Natural killer cell (primary cell): ENCODE results near the gene C3orf20. TPM values are rescaled to one million over a fixed set of nuclear protein-coding genes. Genes with fewer than 3 reads are reported as not detected.

Experiments used
- ATAC-seq, 3 donors: fragments of 150-1000 bp in 2 of 3; fragments of 200-7000 bp in 1 of 3; cut with Tn5 transposase; 1 replicate in 1 of 3; 2 replicates in 2 of 3; pipeline ENCODE4 v1.10.0; 2021; ENCODE audit warnings: mild to moderate bottlenecking in 2 of 3, moderate library complexity in 2 of 3
- DNase-seq, 2 donors: peaks; one replicate each; pipeline versions ENCODE4 v3.0.0 to v3.0.0-alpha.2; 2013 to 2021; ENCODE audit warnings: mixed read lengths in 1 of 2
- H3K27ac ChIP-seq: one replicate; pipeline ENCODE4 v1.5.1; 2013; ENCODE audit warnings: mild to moderate bottlenecking, low read length
- H3K27me3 ChIP-seq: one replicate; pipeline ENCODE4 v1.6.1; 2013; ENCODE audit warnings: low read length; ENCODE audit not compliant: control insufficient read depth, insufficient read depth
- H3K36me3 ChIP-seq: one replicate; pipeline ENCODE4 v1.6.1; 2013; ENCODE audit warnings: low read length; ENCODE audit not compliant: control insufficient read depth, insufficient read depth
- H3K4me1 ChIP-seq: one replicate; pipeline ENCODE4 v1.6.1; 2013; ENCODE audit warnings: low read length; ENCODE audit not compliant: control insufficient read depth, insufficient read depth
- H3K4me3 ChIP-seq: one replicate; pipeline ENCODE4 v1.5.1; 2013; ENCODE audit warnings: low read length
- H3K9me3 ChIP-seq: one replicate; pipeline ENCODE4 v1.6.1; 2013; ENCODE audit warnings: low read length; ENCODE audit not compliant: control insufficient read depth, insufficient read depth
- H3K27ac Mint-ChIP-seq, 2 donors: one replicate each; pipeline ENCODE4 v1.8.0; 2022; ENCODE audit warnings: mild to moderate bottlenecking in 2 of 2, mixed read lengths in 2 of 2, moderate library complexity in 1 of 2
- H3K27me3 Mint-ChIP-seq, 2 donors: one replicate each; pipeline ENCODE4 v1.8.0; 2022; ENCODE audit warnings: low read depth in 2 of 2, mixed read lengths in 2 of 2
- H3K36me3 Mint-ChIP-seq: one replicate; pipeline ENCODE4 v1.8.0; 2022; ENCODE audit warnings: mixed read lengths
- H3K4me1 Mint-ChIP-seq, 2 donors: one replicate each; pipeline ENCODE4 v1.8.0; 2022; ENCODE audit warnings: mixed read lengths in 2 of 2
- H3K4me3 Mint-ChIP-seq: one replicate; pipeline ENCODE4 v1.8.0; 2022; ENCODE audit warnings: mild to moderate bottlenecking, moderate library complexity, mixed read lengths
- H3K9me3 Mint-ChIP-seq, 2 donors: one replicate each; pipeline ENCODE4 v1.8.0; 2022; ENCODE audit warnings: mixed read lengths in 2 of 2
- WGBS: methylation state at CpG from one replicate; pipeline ENCODE4 v1.1.7; 2013; ENCODE audit warnings: missing lambda C conversion rate; ENCODE audit not compliant: insufficient coverage; 5-methylcytosine and 5-hydroxymethylcytosine counted together
- intact Hi-C: fragments of 100-400 bp; cut with micrococcal nuclease; formaldehyde crosslinking; loops from one replicate; pipeline ENCODE4 v1.14.2; 2022
- total RNA-seq, 4 donors: library from RNA; stranded (reverse); fragments of 120-200 nt in 1 of 4; gene quantifications; one replicate each; pipeline versions ENCODE4 v1.2.3 to v1.2.4, GENCODE V29; 2013 to 2022
- TF ChIP-seq, protein P1 (sequence below): fragments of 200-600 bp; IDR thresholded peaks from one replicate; pipeline ENCODE4 v1.8.0; 2022; ENCODE audit warnings: antibody characterized with exemption

C3orf20 gene
- total RNA-seq, 3 donors from 2014 or later (not counting 1 experiment from before 2014, with no cell fraction given): 0.14 TPM; not detected in 2

DNA sequence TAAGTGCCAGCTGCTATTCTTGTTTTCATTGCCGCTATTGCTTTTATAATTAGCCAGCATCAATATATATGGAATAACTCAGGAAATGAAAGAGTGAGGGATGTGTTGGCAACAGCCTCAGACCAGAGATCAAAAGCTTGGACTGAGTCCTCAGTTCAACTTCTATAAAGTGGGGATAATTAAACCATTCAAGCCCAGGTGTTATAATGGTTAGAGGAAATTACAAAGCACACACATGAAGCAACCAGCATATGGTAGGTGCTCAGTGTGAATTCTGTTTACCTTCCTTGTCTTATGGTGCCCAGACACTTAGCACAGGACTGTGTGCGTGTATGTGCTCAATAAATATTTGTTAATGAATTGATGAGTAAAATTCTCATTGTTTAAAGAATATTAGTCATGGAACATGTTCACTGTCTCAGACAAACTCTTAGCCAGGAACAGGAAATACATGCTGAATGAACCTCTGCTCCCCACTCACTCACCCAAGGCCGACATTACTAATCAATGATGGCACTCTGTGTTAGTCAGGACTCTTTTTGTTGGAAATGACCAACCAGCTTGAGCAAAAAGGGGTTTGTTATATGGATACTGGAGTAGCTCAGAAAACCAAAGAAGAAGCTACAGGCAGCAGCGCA is 40.1 kb upstream of the C3orf20 start:
- H3K9me3 ChIP-seq: no peaks in the 10 kb centered on the region
- no peaks in the 10 kb centered on the region for H3K36me3 Mint-ChIP-seq
- no peak for DNase-seq
- ATAC-seq: no peak
- intact Hi-C loops: loop anchor here (1.0 kb wide), 1 partner anchor 286 kb away; no protein-coding TSS in a partner anchor
- no peak overlapping the region for H3K4me3 ChIP-seq
- peaks cover 17 to 61% of the 10 kb centered on the region in 2 donors for H3K27me3 Mint-ChIP-seq
- no peaks in the 10 kb centered on the region for H3K9me3 Mint-ChIP-seq
- H3K36me3 ChIP-seq: no peaks in the 10 kb centered on the region
- 92% methylated on average over 2 of the region's 4 CpGs for WGBS
- no peak overlapping the region for H3K27ac ChIP-seq
- H3K4me3 Mint-ChIP-seq: no peak overlapping the region
- no peak overlapping the region for H3K27ac Mint-ChIP-seq
- H3K4me1 Mint-ChIP-seq: no peaks in the 10 kb centered on the region
- no peaks in the 10 kb centered on the region for H3K27me3 ChIP-seq
- TF ChIP-seq, protein P1, sequence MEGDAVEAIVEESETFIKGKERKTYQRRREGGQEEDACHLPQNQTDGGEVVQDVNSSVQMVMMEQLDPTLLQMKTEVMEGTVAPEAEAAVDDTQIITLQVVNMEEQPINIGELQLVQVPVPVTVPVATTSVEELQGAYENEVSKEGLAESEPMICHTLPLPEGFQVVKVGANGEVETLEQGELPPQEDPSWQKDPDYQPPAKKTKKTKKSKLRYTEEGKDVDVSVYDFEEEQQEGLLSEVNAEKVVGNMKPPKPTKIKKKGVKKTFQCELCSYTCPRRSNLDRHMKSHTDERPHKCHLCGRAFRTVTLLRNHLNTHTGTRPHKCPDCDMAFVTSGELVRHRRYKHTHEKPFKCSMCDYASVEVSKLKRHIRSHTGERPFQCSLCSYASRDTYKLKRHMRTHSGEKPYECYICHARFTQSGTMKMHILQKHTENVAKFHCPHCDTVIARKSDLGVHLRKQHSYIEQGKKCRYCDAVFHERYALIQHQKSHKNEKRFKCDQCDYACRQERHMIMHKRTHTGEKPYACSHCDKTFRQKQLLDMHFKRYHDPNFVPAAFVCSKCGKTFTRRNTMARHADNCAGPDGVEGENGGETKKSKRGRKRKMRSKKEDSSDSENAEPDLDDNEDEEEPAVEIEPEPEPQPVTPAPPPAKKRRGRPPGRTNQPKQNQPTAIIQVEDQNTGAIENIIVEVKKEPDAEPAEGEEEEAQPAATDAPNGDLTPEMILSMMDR: no peak
- no peaks in the 10 kb centered on the region for H3K4me1 ChIP-seq

DNA sequence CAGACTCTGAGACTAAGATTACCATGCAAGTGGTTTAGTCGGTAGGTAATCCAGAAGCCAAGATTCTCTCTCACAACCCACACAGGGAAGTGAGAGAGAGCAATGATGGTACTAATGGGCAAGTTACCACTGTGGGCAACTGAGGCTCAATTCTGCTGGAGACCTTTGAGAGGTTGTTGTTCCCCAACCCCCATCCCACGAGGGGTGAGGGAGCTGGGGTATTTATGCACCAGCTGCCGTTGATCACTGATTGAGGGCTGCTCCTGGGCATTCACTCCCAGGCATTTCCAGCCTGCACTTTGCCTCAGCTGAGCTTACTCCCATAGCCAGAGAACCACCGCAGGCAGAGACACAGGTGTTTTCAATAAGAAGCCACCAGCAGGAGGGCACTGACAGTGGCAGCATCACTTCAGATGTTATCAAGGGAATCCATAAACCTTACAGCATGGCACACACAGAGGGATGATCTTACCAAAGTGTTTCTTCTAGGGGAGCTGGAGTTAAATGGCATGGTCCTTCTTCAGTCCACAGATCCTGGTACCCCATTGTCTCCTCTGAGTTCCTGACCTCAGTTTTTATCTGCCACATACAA is 38.3 kb upstream of the C3orf20 start:
- TF ChIP-seq, protein P1: no peak
- H3K4me3 ChIP-seq: no peak overlapping the region

GRCh38 chr3:14640157-14640562 is 34.8 kb upstream of the C3orf20 start:
- ATAC-seq (no peak), DNase-seq (no peak)
- Mint-ChIP-seq H3K4me3 (no peak overlapping the region), H3K36me3 (no peaks in the 10 kb centered on the region), H3K4me1 (peaks cover 1% of the 10 kb centered on the region in 2 donors), H3K9me3 (no peaks in the 10 kb centered on the region), H3K27me3 (peaks cover 22 to 55% of the 10 kb centered on the region in 2 donors), H3K27ac (no peak overlapping the region)
- Histone ChIP-seq H3K4me3 (no peak overlapping the region), H3K4me1 (no peaks in the 10 kb centered on the region), H3K27ac (no peak overlapping the region), H3K36me3 (no peaks in the 10 kb centered on the region), H3K27me3 (peaks cover 6% of the 10 kb centered on the region), H3K9me3 (no peaks in the 10 kb centered on the region)
- intact Hi-C loops: no loop called here
- TF ChIP-seq, protein P1: no peak
- WGBS: 78% methylated on average over 10 of the region's 10 CpGs

More for the DNA sequence above, 38.3 kb upstream of the C3orf20 start:
- Mint-ChIP-seq H3K36me3 (no peaks in the 10 kb centered on the region), H3K4me3 (no peak overlapping the region), H3K9me3 (no peaks in the 10 kb centered on the region), H3K4me1 (no peaks in the 10 kb centered on the region), H3K27ac (no peak overlapping the region), H3K27me3 (peaks cover 22 to 57% of the 10 kb centered on the region in 2 donors)
- intact Hi-C loops: no loop called here
- Histone ChIP-seq H3K4me1 (no peaks in the 10 kb centered on the region), H3K27ac (no peak overlapping the region), H3K36me3 (no peaks in the 10 kb centered on the region), H3K9me3 (no peaks in the 10 kb centered on the region), H3K27me3 (peaks cover 6% of the 10 kb centered on the region)
- 75% methylated on average over 3 of the region's 4 CpGs for WGBS
- no peak for ATAC-seq
- no peak for DNase-seq
